MM.1S (cell line): Measurements from ENCODE around the gene NOTUM.

Experiments used
- EZH2 ChIP-seq: fragments of 300-600 bp; sonication (generic); optimal IDR thresholded peaks from 2 replicates; pipeline ENCODE3; 2017; ENCODE audit warnings: low read depth, mild to moderate bottlenecking, antibody characterized with exemption, low read length, mixed read lengths
- TF ChIP-seq, protein P1 (sequence below): fragments of 300-600 bp; sonication (generic); IDR thresholded peaks from 2 replicates; pipeline ENCODE4 v1.5.1; 2016; ENCODE audit warnings: antibody characterized with exemption, low read length, mixed read lengths

DNA sequence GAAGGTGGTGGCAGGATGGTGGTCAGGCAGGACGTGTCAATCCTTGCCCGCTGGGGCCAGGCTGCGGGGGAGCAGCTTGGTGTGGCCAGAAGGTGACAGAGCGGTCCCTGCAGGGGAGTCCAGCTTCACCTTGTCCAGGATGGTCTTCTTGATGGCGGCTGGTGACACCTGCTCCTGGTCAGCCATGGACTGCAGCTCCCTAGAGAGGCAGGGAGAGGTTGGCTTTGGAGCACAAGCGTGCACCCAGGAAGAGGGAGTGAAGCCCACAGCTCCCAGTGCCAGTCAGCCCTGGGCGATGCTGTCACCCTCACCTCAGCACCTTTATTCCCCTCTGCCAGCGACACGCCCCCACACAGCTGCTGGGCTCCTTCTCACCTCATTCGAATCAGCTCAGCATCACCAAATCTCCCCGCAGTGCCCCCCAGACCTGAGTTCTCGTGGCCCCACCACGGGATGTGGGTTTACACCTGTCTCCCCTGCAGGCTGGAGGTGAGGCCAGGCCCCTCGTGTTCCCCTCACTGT lies 27.7 kb downstream of the NOTUM start:
- TF ChIP-seq, protein P1, sequence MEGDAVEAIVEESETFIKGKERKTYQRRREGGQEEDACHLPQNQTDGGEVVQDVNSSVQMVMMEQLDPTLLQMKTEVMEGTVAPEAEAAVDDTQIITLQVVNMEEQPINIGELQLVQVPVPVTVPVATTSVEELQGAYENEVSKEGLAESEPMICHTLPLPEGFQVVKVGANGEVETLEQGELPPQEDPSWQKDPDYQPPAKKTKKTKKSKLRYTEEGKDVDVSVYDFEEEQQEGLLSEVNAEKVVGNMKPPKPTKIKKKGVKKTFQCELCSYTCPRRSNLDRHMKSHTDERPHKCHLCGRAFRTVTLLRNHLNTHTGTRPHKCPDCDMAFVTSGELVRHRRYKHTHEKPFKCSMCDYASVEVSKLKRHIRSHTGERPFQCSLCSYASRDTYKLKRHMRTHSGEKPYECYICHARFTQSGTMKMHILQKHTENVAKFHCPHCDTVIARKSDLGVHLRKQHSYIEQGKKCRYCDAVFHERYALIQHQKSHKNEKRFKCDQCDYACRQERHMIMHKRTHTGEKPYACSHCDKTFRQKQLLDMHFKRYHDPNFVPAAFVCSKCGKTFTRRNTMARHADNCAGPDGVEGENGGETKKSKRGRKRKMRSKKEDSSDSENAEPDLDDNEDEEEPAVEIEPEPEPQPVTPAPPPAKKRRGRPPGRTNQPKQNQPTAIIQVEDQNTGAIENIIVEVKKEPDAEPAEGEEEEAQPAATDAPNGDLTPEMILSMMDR: no peak
- no peak for TF ChIP-seq EZH2
